Right ventricle myocardium inferior (tissue), 1 donor: ENCODE measurements around the gene ATPAF2. TPM values are rescaled to one million over a fixed set of nuclear protein-coding genes. Genes with fewer than 3 reads are reported as not detected.

Experiments used
- ATAC-seq: fragments of 200-7000 bp; cut with Tn5 transposase; one replicate; pipeline ENCODE4 v1.9.1; 2020; ENCODE audit warnings: mild to moderate bottlenecking, moderate library complexity
- DNase-seq: peaks from one replicate; pipeline ENCODE4 v3.0.0; 2021; ENCODE audit errors: missing footprints
- intact Hi-C: fragments of 100-400 bp; cut with DNase I; formaldehyde crosslinking; loops from one replicate; pipeline ENCODE4 v1.11.0; 2022
- long read RNA-seq: library from polyadenylated mRNA; unstranded; transcript quantifications from one replicate; pipeline ENCODE4 v2.0.0, GENCODE V29; 2021
- total RNA-seq: library from RNA; stranded (reverse); fragmentation: NEBNext Ultra II Directional; extraction: Animal tissue kit (Norgen Biotek cat#: 25700); gene quantifications from one replicate; pipeline ENCODE4 v1.2.1, GENCODE V29; 2021
- donor health status: DM: no; HTN: yes; CAD: no; lungs with severe emphysema.

Gene ATPAF2
- 34.9 TPM for total RNA-seq
- long read RNA-seq, transcript ATPAF2-206 (8 exons, 1,564 nt), result major isoform, 16 of 17 reads
- long read RNA-seq, partial matches to known transcripts, result 0 of 17 reads
- long read RNA-seq, other reads (novel, unspliced or antisense), result 1 of 17 reads

DNA sequence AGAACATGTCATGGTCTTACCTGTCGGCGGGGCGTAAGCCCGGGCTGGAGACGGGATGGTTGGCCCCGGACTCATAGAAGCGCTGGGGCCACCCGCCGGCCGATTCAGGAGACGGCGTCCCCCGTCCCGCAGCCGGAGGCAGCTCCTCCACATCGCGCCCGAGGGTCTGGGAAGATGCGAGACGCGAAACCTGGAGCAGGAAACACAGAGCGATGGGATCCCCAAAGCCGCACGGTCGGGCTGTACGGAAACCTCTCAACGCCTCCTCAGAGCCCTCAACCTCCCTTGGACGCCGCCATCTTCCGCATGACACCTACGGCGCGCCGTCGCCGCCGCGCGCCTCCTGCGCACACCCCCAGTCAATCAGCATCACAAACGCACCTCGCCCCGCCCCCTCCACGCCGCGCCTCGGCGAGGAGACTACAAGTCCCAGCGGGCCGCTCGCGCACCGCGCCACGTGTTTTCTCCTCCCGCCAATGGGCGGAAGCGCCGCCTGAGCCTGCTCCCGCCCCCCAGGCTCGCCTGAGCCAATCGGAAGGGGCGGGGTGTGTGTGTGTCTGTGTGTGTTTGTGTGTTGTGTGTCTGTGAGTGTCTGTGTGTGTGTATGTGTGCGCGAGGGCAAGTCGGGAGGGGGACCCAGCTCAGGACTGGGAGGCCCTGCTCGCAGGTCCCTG, at the start of gene ATPAF2, which contains the start of gene GID4:
Gene ATPAF2 (minus strand): TSS at position 308 of the 674 bp plus-strand sequence. CDS start 155 bp downstream, at position 153.
Gene GID4 (plus strand): TSS at position 548 of the 674 bp plus-strand sequence. CDS start 57 bp downstream, at position 605.
- ATAC-seq, result peak; percentile 97
- DNase-seq, result peak; percentile 100
- intact Hi-C loops, result loop anchor here (5.0 kb wide), 1 partner anchor 367 kb away; no protein-coding TSS in a partner anchor

DNA sequence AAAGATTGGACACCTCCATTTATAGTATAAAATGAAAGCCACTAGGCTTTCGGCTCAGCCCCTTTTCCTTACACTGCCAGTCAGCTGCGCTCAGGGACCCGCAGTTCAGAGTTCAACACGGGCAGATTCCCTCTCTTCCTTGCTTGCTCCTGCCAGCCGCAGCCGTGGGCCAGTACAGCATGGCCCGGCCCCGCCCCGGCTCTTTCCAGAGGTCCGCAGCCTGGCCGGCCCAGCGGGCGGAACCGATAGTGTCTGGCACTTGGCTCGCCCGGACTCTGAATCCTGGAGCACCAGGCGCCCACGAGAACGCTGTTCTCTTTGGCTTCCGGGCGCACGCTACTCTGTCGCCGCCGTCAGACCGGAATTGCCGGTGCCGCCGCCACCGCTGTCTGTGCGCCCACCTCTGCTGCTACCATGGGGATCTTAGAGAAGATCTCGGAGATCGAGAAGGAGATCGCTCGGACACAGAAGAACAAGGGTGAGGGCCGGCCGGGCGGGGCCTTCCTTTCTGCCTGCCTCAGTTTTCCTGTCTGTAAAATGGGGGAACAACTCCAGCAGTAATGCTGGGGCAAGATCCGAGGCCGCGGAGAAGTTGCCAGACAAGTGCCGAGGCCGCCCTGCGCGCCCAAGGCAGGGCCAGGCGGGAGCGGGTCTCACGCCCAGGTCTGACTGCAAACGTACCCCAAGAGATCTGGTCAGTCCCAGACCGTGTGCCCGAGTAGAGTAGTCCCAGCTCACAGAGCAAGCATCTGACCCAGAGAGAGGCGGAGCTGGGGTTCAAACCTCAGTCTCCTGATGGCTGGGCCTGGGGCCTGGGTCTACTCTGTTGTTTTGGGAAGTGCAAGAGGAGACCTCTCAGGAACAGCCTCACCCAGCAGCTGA, 48.9 kb upstream of the ATPAF2 start, which contains the start of gene DRG2:
Gene DRG2 (plus strand): TSS at position 339 of the 882 bp plus-strand sequence. CDS start 76 bp downstream, at position 415.
- ATAC-seq, result peak; percentile 97
- intact Hi-C loops, result loop anchor here (1.0 kb wide), 1 partner anchor 95 kb away; the partner anchor contains the start of gene ALKBH5
- DNase-seq, result peak; percentile 95

DNA sequence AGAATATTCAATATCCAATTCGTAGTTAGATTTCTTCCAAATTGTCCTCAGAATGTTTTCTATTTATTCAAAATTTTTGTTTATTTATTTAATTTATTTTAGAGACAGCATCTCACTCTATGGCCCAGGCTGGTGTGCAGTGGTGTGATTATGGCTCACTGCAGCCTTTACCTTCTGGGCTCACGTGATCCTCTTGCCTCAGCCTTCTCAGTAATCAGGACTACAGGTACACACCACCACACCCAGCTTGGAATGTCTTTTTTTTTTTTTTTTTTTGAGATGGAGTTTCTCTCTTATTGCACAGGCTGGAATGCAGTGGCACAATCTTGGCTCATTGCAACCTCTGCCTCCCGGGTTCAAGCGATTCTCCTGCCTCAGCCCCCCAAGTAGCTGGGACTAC, 45.3 kb upstream of the ATPAF2 start:
- ATAC-seq (no peak), DNase-seq (no peak)
- intact Hi-C loops, result no loop called here

- DNase-seq (no peak), ATAC-seq (no peak)
- intact Hi-C loops, result no loop called here
These were observed 40.6 kb upstream of the ATPAF2 start for GRCh38 chr17:18079543-18079942.

GRCh38 chr17:18076936-18077335, 38.0 kb upstream of the ATPAF2 start:
- DNase-seq, result no peak
- no peak for ATAC-seq
- intact Hi-C loops, result no loop called here

- DNase-seq, result no peak
- ATAC-seq, result no peak
- intact Hi-C loops, result no loop called here
These were observed 35.8 kb upstream of the ATPAF2 start for GRCh38 chr17:18074566-18075272.

DNA sequence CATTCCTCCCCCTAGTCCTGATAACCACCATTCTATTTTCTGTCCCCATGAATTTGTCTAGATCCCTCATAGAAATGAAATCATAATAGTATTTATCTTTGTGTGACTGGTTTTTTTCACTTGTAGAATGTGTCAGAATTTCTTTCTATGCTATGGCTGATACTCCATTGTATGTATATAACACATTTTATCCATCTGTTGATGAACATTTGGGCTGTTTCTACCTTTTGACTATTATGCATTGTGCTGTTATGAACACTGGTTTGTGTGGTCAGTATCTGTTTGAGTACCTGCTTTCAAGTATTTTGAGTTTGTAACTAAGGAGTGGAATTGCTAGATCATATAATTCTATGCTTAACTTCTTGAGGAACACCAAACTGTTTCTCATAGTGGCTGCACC, 32.8 kb upstream of the ATPAF2 start:
- no peak for DNase-seq
- ATAC-seq, result no peak
- intact Hi-C loops, result no loop called here

DNA sequence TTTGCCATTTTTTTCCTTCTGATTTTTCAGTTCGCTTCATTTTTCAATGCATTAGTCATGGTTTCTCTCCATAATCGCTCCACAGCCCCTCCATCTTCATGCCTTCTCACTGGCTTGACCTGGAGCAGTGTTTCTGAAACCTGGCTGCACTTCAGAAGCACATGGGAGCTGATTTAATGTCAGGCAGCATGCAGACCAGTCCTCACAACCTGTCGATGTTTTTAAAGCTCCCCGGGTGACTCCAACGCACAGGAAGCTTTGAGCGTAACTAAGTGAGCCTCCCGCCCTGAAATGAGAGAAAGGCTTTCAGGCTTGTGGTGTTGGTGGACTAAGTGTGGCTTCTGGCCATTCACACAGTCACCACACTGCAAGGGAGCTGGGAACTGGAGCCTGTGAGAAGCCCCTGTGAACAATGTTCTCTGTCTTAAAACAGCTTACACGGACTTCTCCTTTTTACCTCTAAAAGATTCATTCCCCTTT, 31.9 kb upstream of the ATPAF2 start:
- DNase-seq (no peak), ATAC-seq (no peak)

GRCh38 chr17:18069101-18069500, 30.1 kb upstream of the ATPAF2 start:
- intact Hi-C loops, result no loop called here
- DNase-seq, result no peak
- no peak for ATAC-seq

More for the DNA sequence above, 31.9 kb upstream of the ATPAF2 start:
- intact Hi-C loops, result no loop called here

- ATAC-seq (no peak), DNase-seq (no peak)
- intact Hi-C loops, result no loop called here
These were observed 27.9 kb upstream of the ATPAF2 start for GRCh38 chr17:18066866-18067265.

DNA sequence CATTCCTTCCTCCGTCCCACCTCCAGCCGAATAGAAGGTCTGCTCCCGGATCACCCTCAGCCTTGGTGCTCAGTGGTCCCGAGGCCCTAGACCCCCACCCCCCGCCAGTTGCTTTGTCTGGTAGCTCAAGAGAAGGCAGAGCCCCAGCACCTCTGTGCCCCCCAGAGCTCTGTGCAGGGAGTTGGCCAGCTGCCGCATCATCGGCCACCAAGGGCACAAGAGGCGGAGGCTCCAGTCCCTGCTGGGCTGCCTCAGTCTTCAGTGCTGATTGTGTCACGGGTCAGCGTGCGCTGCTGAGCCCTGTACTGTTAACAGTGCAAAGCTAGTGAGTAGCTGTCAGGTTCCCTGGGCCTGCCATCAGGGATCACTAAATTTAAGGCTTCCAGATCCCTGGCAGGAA, 26.6 kb upstream of the ATPAF2 start:
- ATAC-seq (no peak), DNase-seq (no peak)
- intact Hi-C loops, result no loop called here

GRCh38 chr17:18064053-18064452, 25.1 kb upstream of the ATPAF2 start:
- intact Hi-C loops, result no loop called here
- no peak for DNase-seq
- peak; percentile 42 for ATAC-seq

DNA sequence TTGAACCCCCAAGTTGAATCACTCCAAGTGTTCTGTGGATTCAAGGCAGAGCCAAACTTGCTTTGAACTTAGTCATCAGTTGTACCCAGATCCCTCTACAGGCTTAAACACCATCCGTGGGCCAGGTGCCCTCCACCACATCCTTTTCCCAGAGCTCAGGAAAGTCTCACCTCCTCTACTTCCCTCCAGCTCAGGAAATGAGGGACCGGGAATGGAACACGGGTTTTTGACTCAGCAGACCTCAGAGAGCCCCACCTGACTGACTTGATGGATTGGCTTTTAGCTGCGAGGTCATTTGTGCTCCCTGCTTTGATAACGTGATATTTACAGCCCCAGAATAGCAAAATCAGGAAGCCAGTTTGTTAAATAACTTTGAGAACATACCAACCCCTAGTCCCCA, 20.3 kb upstream of the ATPAF2 start:
- intact Hi-C loops, result no loop called here
- DNase-seq (no peak), ATAC-seq (no peak)

DNA sequence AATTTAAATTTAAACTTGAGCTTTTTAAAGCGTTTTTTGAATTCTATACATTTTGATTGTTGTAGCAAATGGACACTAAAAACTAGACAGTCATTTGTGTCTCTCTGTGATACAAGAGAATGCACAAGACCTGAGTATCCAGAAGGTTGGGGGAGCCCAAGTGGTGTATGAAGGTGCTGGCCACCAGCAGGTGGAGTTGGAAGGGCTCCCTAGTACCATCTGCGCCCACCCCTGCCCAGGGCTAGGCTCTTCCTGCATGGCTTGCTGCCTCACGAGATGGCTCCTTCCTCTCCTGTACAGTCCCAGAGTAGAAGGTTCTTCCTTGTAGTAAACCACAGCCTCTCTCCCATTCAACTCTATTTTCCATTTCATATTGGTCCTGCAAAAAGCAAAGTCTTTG, 17.2 kb upstream of the ATPAF2 start:
- ATAC-seq, result no peak
- intact Hi-C loops, result no loop called here
- DNase-seq, result no peak

- ATAC-seq, result no peak
- DNase-seq, result no peak
- intact Hi-C loops, result no loop called here
These were observed 16.6 kb upstream of the ATPAF2 start for GRCh38 chr17:18055597-18055996.

- intact Hi-C loops, result no loop called here
- no peak for ATAC-seq
These were observed 6.9 kb upstream of the ATPAF2 start for GRCh38 chr17:18045691-18046350.

GRCh38 chr17:18044609-18045008, 5.6 kb upstream of the ATPAF2 start:
- intact Hi-C loops, result no loop called here
- DNase-seq (no peak), ATAC-seq (no peak)

More at GRCh38 chr17:18045691-18046350, 6.9 kb upstream of the ATPAF2 start:
- DNase-seq, result no peak

DNA sequence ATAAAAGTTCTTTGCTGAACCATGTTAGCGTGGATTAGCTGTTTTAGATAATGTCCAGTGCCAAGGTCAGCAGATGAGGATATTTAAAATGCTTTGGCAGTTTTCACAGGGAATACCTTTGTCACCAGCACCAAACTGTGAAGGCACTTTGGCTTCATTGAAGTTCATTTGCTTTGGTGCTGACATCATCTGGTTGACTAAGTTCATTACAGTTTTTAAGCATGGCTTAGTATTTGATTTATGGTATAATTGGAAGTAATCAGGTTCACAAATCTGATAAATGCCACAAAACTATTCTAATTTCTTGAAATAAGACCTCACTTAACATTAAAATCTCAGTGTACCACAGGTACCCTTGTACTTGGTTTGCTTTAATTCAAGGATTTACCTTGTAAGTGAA, 4.5 kb upstream of the ATPAF2 start:
- no peak for DNase-seq
- intact Hi-C loops, result no loop called here
- ATAC-seq, result no peak
